Hepatic stellate cell (primary cell): ENCODE results near the gene ATP2B2.

Source experiments
- DNase-seq: peaks from one replicate; pipeline ENCODE4 v3.0.0; 2011; ENCODE audit warnings: low spot score

Gene ATP2B2

DNA sequence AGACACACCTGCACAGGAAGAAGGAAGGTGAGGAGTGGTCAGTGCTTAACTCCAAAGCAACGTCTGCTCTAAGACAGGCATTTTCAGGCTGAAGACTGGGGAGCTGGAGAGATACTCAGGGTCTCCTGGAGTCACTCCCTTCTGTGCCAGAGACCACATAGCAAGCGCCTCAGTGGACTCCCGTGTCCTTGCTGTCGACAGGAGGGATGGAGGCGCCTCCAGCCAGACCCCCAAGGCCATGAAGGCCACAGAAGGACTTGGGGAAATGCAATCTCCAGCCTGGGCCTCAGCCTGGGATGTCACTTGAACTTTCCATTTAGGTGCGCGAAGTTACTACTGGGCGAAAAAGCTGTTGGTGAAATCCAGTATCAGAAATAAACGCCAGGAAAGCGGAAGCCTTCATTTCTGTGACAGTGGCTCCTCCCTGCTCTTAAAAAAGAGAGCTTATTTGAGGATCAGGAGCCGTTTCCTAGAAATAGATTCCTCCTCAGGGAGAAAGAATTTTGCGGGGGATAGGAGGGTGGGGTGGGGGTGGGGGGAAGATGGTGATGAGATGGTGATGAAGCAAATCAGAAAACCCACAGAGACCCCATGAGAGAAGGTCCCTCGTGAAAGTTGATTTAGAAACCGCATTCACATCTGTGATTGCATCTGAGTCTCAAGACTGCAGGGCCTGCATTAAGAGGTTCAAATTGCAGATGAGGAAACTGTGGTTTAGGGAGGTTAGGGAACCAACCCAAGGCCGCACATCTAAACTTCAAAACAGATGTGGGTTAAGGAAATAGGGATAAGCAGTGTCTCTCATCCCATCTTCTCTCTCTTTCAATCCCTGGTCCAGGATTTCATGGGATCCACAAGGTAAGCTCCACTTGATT is 78.8 kb downstream of the ATP2B2 start:
- no peak for DNase-seq

DNA sequence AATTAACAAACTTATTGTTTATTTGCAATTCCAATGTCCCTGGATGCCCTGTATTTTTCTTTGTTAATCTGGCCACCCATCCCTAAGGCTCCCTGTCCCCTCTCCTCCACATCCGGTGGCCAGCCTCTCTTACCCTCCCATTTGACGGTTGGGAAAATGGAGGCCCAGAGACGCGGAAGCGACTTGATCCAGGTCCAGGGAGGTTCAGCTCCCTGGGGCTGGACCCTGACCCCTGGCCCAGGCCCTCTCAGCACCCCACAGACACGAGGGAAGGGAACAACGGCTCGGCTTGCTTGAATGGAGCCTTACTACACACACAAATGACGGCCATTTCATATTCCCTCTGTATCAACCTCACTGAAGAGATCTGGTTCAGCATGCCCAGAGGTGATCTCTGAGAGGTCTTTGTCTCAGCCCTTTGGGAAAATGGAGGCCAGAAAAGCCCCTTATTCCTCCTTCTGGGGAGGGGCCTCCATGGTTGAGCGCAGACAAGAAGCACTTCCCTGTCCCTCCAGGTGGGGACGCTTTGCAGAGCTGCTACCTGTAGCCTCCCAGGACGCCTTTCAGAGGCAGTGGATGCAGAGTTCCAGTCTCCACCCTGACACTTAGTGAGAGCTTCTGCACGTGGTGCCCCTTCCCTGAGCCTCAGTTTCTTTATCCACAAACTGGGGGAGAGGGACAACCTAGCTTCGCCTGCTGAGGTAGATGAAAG is 82.1 kb downstream of the ATP2B2 start:
- DNase-seq: no peak

DNA sequence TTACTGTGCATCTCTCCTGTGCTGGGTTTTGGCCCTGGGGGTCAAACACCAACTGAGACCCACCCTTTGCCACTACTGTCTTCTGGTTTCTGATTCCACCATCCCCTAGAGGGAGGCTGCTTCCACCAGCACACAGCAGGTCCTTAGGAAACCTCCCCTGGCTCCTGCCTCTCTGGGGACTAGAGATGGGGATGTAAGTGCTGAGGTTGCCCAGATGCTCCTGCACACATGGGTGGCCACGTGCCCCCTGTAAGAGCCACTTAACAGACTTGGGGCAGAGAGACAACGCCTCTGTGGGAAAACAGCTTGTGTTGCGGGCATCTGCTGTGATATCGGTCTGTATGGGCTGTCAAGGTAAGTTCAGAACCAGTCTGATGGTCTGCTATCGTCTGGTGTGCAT is 83.4 kb downstream of the ATP2B2 start:
- no peak for DNase-seq

DNA sequence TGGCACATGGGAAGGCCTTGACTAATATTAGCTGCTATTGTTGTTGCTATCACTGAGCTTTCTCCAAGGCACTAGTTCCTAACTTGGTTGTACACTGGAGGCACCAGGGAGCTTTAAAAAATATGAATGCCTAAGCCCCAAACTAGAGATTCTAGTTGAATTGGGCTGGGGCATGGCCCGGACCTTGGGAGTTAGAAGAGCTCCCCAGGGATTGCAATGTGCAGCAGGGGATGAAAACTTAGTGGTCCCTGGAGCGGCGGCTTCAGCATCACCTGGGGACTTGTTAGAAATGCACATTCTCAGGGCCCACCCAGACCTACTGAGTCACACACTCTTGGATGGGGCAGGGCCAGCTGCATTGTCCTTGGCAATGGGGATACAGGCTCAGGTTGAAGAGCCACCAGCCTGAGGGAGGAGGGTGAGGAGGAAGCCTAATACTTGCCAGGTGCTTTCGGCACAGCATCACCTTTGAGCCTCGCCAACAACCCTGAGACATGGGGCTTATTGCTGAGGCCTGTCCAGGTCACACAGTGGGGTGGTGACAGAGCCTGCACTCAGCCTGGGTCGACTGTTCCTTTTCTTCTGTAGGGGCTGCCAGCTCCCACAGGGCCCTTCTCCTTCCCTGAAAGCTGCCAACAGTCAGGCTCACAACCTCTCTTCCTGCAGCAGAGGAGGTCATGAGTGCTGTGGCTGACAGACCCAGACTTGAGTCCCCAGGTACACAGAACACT is 84.5 kb downstream of the ATP2B2 start:
- no peak for DNase-seq

DNA sequence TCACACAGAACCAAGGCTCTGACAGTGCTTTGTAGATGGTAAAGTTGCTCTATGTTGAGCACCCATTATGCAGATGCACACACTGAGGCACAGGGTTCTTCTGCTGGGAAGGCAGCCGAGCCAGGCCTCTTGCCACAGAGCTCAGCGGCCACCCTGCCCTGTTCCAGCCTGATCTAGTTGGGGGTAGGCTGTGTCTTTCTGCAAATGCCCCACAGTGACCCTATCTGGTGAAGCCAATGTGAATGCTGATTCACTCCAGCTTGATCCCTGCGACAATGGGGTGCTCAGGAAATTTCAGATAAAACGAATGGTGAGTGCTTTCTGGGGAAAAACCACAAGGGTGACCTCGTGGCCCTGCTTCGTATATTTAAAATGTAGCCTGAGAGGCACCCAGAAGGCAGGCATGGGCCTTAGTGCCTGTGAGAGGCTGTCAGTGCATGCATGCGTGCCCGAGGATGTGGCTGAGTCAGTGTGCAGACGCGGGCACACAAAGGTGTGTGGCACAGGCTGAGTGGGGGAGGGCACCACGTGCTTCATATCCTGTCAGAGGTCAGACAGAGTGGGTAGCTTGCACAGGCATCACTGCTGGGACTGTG is 85.7 kb downstream of the ATP2B2 start:
- DNase-seq: no peak

DNA sequence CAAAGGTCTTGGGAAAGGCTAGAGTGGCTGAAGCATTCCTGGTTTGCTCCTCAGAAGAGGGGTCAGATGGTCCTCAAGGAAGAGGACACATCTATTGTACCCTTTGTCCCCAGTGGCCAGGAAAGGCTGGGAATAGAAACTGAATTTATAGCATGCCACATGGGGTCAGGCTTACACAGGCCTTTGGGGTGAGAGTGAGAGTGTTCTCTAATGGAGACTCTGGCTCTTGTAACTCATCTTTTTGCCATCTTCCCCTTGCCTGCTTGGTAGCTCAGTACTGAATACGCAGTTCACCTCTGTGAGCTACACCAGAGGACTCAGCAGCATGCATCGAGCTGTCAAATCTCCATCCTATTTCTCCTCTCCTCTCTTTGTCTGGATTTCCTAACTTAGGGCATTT is 87.5 kb downstream of the ATP2B2 start:
- DNase-seq: peak; percentile 42

DNA sequence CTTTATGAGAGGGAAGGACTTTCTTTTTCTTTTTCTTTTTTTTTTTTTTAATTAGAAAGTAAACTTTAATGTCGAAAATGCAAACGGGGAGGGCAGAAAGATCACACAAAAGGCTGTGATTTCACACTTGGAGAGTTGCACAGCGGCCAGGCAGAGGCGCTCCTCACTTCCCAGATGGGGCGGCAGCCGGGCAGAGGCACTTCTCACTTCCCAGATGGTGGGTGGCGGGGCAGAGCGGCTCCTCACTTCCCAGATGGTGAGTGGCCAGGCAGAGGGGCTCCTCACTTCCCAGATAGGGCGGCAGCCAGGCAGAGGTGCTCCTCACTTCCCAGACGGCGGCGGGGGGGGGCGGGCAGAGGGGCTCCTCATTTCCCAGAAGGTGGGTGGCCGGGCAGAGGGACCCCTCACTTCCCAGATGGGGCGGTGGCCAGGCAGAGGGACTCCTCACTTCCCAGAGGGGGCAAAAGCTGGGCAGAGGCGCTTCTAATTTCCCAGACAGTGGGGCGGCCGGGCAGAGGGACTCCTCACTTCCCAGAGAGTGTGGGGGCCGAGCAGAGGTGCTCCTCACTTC is 88.6 kb downstream of the ATP2B2 start:
- DNase-seq: no peak

DNA sequence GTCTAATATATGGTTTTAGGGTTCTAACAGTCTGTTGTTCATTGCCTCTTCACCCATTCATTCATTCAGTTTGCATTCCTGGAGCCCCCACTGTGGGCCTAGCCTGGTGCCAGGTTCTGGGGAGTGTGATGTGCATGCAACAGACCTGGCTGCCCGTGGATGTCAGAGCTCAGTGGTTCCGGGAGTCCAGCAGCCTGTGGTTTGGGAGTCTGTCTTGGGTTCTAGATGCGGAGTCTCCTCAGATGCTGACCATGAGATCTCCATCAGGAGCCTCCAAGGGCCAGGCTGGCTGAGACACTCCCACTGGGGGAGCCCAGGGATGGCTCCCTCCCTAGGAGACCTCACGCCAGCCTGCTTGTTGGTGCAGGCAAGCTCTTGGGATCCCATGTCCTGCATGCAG is 92.3 kb downstream of the ATP2B2 start:
- DNase-seq: no peak

DNA sequence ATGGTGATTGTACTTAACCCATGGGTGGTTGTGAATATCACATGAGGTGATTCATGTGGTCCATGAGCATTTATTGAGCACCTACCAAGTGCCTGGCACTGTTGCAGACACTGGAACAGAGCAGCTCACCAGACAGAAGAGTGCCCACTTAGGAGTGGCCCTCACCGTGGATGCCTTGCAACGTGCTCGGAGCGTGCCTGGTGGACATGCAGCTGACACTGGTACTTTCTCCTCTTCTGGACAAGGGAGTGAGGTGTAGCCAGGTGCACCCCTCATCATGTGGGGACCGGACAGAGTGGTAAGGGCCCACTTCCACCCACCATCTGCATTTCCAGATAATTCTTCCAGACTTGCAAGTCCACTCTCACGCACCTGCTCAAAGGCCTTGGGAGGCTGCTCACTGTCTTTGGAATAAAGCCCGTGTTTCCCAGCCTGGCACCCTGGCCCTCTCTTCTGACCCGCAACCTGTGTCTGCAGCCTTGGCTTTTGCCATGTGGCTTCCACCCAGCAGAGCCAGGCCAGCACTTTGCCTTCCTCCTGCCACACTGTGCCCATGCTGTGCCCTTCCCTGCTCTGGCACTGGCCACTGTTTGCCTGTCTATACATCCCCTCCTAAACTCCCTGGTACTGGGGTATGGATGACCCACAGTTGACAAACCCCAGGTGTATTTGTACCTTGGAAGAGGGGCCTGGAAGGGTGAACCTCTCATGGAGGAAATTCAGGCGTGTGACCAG is 93.6 kb downstream of the ATP2B2 start:
- DNase-seq: no peak

DNA sequence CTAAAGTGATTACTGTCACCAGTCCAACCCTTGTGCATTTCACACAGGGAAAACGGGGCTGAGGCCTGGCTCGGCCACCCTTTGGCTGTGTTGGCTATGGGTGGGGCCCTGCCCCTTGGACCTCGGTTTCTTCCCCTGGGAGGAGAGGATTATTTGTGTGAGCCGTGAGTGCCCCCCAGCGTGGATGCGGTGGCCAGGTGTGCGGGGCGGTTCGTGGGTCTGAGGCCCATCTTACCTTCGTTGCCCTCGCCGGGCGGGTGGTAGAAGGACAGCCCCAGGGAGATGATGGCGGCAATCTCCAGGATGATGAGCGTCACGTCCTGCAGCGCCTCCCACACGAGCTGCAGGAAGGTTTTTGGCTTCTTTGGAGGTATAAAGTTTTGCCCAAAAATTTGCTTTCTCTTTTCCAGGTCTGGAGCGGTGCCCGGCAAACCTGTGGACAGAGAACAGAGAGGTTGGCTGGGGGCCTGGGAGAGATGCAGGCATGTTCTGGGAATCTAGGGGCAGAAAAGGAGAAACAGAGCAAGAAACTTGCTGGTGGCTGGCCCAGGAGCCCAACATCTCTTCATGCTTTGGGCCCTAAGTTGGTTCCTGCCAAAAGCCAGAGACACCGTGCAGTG is 94.9 kb downstream of the ATP2B2 start:
- DNase-seq: no peak

DNA sequence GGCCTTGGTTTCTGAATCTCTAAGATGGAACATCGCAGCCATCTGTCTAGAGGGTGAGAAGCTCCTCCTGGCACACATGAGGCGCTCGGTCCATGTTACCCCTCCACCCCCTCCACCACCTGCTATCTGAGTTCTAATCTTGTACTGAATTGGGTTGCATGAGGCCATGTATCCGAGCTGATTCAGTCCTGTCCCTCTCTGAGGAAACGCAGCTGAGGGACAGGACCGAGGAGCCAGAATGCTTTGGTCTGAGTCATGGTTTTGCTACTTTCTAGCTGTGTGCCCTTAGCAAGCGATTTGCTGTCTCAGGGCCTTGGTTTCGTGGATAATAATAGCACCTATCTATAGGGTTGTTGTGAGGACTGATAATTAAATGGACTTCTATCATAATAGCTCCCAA is 96.7 kb downstream of the ATP2B2 start:
- peak; percentile 46 for DNase-seq

DNA sequence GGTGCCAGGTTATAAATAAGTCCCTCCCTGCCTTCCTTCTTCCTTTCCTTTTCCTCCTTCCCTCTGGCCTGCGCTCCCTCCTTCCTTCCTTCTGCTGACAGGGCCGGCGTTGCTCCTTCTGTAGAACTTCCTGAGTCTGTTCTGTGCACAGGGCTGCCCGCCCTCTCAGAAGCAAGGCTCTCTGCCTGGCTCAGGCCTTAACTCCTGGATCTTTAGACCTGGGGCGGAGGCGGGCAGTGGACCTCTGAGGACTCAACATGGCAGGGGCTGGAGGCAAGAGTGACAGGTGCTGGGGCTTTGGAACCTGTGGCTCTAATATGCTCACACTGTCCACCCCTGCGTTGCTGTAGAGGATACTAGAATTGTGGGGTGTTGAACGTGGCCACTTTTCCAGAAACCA is 98.0 kb downstream of the ATP2B2 start:
- no peak for DNase-seq

DNA sequence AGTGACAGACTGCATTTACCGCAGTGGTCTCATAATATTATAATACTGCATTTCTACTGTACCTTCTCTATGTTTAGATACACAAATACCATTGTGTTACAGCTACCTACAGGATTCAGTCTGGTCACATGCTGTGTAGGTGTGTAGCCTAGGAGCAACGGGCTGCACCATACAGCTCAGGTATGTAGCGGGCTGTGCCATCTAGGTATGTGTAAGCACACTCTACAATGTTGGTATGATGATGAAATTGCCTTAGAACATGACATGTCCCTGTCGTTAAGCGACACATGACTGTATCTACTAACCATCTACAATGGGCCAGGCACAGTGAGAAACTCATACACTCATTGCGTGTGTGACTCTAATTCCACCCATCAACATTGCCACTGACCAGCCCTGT is 99.0 kb downstream of the ATP2B2 start:
- no peak for DNase-seq

DNA sequence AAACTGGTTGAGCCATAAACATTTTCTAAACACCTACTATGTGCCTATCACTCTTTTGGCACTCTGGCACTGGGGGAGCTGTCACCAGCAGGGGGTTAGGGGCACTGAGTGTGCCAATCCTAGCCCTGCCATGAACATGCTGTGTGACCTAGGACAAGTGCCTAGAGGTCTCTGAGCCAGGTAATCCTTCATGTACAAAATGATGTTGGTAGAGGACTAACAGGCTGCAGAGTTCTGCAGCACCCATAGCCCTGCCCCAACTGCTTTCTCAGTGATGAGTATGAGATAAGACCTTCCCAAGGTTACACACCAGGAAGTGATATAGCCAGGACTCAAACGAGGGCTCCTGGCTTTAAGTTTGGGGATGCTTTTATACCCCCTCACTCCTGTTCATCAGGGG is 99.6 kb downstream of the ATP2B2 start:
- no peak for DNase-seq

DNA sequence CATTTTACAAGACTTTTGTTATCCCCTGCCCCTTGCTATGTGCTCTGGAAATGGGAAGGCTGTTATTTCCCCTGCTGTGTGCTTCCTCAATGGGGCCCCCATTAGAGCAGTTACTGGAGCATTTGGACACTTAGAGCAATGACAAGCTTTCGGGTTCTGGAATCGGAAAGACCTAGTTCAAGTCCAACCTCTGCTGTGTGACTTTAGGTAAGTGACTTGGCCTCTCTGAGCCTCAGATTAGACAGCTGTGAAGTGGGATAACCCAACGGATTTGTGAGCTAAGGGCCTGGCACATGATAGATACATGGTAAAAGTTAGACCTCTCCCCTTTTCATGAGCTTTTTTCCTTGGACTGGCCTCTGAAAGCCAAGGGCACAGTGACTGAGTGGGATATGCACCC is 100.5 kb downstream of the ATP2B2 start:
- no peak for DNase-seq

DNA sequence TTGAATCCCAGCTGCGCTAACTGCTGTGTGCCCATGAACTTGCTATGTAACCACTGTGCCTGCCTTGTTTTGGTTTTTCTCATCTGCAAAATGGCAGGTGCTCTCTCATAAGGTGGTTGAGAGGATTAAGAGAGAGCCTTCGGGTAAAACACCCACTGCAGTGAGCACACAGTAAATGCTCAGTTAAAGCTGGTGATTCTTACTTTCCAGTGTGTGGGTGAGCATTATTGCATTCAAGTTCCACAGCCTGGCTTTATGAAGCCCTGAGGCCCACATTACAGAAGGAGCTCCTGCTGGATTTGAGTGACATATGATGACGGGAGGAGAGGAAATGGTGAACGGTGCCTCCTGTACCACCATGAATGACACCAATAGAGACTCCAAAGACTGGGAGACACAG is 101.0 kb downstream of the ATP2B2 start:
- no peak for DNase-seq

DNA sequence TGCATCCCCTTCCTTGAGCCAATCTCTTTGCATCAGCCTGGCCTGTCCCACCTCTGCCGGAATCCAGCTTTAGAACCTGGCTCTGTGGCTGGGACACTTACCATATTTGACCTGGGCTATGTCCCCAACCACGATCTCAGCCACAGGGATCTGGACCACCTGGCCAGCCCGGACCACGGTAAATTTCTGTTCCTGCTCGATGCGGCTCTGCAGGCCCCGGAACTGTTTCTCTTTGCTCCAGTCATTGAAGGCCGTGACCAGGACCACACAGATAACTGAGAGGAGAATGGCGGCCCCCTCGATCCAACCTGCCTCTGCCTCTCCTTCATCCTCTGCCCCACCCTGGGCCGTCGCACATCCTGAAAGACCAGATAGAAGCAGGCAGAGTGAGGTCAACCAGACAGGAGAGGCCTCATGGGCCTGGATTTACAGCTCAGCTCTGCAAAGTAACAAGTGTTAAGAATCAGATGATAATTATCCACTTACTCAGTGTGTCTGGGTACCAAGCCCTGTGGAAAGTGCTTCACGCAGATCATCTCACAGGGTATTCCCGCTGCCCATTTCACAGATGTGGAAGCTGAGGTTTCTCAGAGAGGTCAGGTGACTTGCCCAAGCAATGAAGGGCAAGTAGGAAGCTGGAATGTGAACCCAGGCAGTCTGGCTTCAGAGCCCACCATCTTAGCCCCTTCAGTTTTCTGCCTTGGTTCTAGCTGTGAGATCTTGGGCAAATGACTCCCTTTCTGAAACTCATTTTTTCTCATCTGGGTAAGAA is 103.2 kb downstream of the ATP2B2 start:
- no peak for DNase-seq

DNA sequence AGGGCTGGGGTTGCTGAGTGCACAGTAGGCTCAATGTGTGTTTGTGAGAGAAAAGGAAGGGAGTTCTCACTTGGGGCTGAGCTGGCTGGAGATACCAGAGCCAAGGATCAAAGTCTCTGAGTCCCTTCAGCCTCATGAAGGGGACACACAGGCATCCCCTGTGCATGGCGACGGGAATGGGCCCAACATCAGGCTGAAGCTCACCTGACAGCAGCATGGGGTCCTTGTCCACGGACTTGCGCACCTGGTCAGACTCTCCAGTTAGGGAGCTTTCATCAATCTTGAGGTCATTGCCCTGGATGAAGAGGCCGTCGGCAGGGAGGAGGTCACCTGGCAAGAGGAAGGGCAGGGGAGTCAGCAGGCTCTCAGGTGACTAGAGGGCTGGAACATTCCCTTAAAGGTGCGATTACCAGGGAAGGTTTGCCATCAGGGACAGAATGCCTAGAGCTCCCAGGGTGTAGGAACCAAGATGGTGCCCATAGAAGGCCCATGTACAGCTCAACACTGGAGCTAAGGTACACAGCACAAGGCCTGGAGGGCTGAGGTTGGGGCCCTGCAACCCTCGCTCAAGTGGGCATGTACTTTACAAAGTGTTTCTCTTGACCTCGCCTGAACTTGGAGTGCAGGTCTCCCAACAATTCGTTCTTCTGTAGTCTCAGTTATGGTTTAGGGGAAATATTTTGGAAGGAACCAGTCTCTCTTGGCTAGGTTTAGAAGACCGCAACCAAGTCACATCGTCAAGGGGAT is 104.5 kb downstream of the ATP2B2 start:
- DNase-seq: no peak

DNA sequence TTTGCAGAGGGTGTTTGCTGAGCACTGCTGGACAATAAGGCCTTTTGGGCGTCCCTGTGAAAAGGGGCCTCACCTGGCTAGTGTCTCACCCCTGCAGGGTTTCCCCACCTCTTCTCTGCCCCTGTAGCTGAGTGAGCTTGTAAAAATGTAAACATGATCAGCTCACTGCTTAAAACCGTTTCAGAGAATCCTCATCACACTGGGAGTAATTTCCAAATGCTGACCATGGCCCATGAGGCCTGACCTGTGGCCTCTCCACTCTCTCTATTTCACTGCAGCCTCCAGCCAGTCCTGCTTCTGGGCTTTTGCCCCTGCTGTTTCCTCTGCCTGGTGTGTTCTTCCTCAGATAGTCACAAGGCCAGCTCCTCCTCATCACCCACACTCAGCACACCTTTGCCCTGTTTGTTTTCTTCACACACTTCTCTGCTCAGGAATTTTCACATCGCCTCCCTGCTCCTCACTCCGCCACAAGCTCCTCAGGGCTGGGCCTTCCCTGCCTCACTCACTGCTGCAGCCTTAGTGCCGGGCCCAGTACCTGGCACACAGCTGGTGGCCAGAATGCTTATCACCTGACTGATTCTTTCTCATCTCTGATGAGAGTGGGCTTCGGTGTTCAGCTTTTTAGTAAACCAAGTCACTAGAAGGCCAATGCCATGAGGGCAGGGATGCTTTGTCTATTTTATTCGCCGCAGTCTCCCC is 105.2 kb downstream of the ATP2B2 start:
- DNase-seq: no peak
